B cell (primary cell): ENCODE results near the gene TTYH1. TPM values are rescaled to one million over a fixed set of nuclear protein-coding genes. Genes with fewer than 3 reads are reported as not detected.
A peak's percentile ranks its signal among the peaks of the same experiment; 100 is the strongest.

Experiments
- ATAC-seq: fragments of 200-7000 bp; cut with Tn5 transposase; one replicate; pipeline ENCODE4 v1.10.0; 2021; ENCODE audit warnings: low read depth, mild to moderate bottlenecking, moderate number of reproducible peaks, moderate library complexity
- CTCF ChIA-PET: fragments of 350-600 bp; sonication (Branson Sonifier 250); formaldehyde crosslinking; loops from one replicate; lab custom pipeline; 2021; ENCODE audit warnings: antibody characterized with exemption, inconsistent platforms; lab: Charles Lee
- POLR2A ChIA-PET: fragments of 350-600 bp; sonication (Branson Sonifier 250); formaldehyde crosslinking; loops from one replicate; lab custom pipeline; 2021; ENCODE audit warnings: antibody characterized with exemption; lab: Charles Lee
- DNase-seq: peaks from one replicate; pipeline ENCODE4 v3.0.0; 2013
- H2AFZ ChIP-seq: 2 replicates; pipeline ENCODE4 v1.6.1; 2012; ENCODE audit warnings: mild to moderate bottlenecking, low read depth, low read length; ENCODE audit not compliant: insufficient read depth, poor library complexity, severe bottlenecking
- H3K27ac ChIP-seq, 2 donors: 1 replicate in 1 of 2; 2 replicates in 1 of 2; pipeline ENCODE4 v1.5.1; 2012 to 2013; ENCODE audit warnings: low read length in 2 of 2, mild to moderate bottlenecking in 2 of 2, moderate library complexity in 1 of 2
- H3K27me3 ChIP-seq, 4 experiments: fragments of 200-600 bp in 1 of 4; sonication (generic) in 1 of 4; replicated peaks in 1 of 4; 1 replicate in 2 of 4; 2 replicates in 2 of 4; pipeline versions ENCODE4 v1.6.1 to v1.7.0; 2013 to 2016; ENCODE audit warnings: low read length in 3 of 4, mild to moderate bottlenecking in 2 of 4, mixed read lengths in 1 of 4, moderate library complexity in 1 of 4; ENCODE audit not compliant: insufficient read depth in 4 of 4, control insufficient read depth in 3 of 4; ENCODE audit errors: control extremely low read depth in 1 of 4
- H3K36me3 ChIP-seq, 2 experiments: replicated peaks in 1 of 2; 1 replicate in 1 of 2; 2 replicates in 1 of 2; pipeline versions ENCODE4 v1.6.1 to v1.7.1; 2013; ENCODE audit warnings: low read length in 1 of 2; ENCODE audit not compliant: insufficient read depth in 2 of 2, control insufficient read depth in 1 of 2; ENCODE audit errors: control extremely low read depth in 1 of 2, extremely low read depth in 1 of 2
- H3K4me1 ChIP-seq, 2 donors: fragments of 200-600 bp in 1 of 2; sonication (generic) in 1 of 2; 1 replicate in 1 of 2; 2 replicates in 1 of 2; pipeline versions ENCODE4 v1.5.1 to v1.6.1; 2013 to 2017; ENCODE audit warnings: low read length in 2 of 2; ENCODE audit not compliant: control insufficient read depth in 2 of 2, insufficient read depth in 2 of 2
- H3K4me2 ChIP-seq: replicated peaks from 2 replicates; pipeline ENCODE3; 2012; ENCODE audit warnings: mild to moderate bottlenecking, low read depth, low read length; ENCODE audit not compliant: poor library complexity, severe bottlenecking
- H3K4me3 ChIP-seq, 5 experiments: fragments of 200-600 bp in 1 of 5; sonication (generic) in 1 of 5; 1 replicate in 3 of 5; 2 replicates in 2 of 5; pipeline versions ENCODE4 v1.5.1 to v1.7.0; 2011 to 2016; ENCODE audit warnings: low read length in 4 of 5, mild to moderate bottlenecking in 4 of 5, low read depth in 2 of 5, control low read depth in 1 of 5, moderate library complexity in 1 of 5; ENCODE audit not compliant: insufficient read depth in 1 of 5; ENCODE audit errors: control extremely low read depth in 1 of 5, extremely low read depth in 1 of 5
- H3K79me2 ChIP-seq: fragments of 200-600 bp; sonication (generic); one replicate; pipeline ENCODE4 v1.6.0; 2016; ENCODE audit warnings: low read length; ENCODE audit not compliant: control insufficient read depth, insufficient read depth
- H3K9ac ChIP-seq: fragments of 200-600 bp; sonication (generic); 2 replicates; pipeline ENCODE4 v1.6.1; 2017; ENCODE audit warnings: mild to moderate bottlenecking, low read length, moderate library complexity
- H3K9me3 ChIP-seq, 3 donors: one replicate each; pipeline versions ENCODE4 v1.6.1 to v1.7.1; 2013; ENCODE audit warnings: low read length in 2 of 3; ENCODE audit not compliant: control insufficient read depth in 2 of 3, insufficient read depth in 1 of 3; ENCODE audit errors: control extremely low read depth in 1 of 3
- H4K20me1 ChIP-seq: 2 replicates; pipeline ENCODE4 v1.6.0; 2012; ENCODE audit warnings: mild to moderate bottlenecking, low read length; ENCODE audit not compliant: insufficient read depth, control insufficient read depth, poor library complexity, severe bottlenecking
- H3K27ac Mint-ChIP-seq: one replicate; pipeline ENCODE4 v1.8.0; 2021; ENCODE audit warnings: mixed read lengths
- H3K27me3 Mint-ChIP-seq: one replicate; pipeline ENCODE4 v1.8.0; 2021; ENCODE audit warnings: mixed read lengths
- H3K4me1 Mint-ChIP-seq: one replicate; pipeline ENCODE4 v1.8.0; 2021; ENCODE audit warnings: mixed read lengths
- H3K4me3 Mint-ChIP-seq: one replicate; pipeline ENCODE4 v1.8.0; 2021; ENCODE audit warnings: mixed read lengths
- H3K9me3 Mint-ChIP-seq: one replicate; pipeline ENCODE4 v1.8.0; 2022; ENCODE audit warnings: mixed read lengths; ENCODE audit not compliant: insufficient read depth
- CTCF ChIP-seq: fragments of 200-600 bp; IDR thresholded peaks from one replicate; pipeline ENCODE4 v1.8.0; 2022; ENCODE audit warnings: antibody characterized with exemption, mild to moderate bottlenecking
- EZH2 ChIP-seq: IDR thresholded peaks from 2 replicates; pipeline ENCODE4 v1.6.1; 2012; ENCODE audit warnings: borderline replicate concordance, low read depth, mild to moderate bottlenecking, moderate library complexity, low read length; ENCODE audit not compliant: insufficient read depth, poor library complexity, severe bottlenecking
- WGBS: methylation state at CpG from one replicate; pipeline ENCODE4 v1.1.5; 2013; ENCODE audit warnings: missing lambda C conversion rate; ENCODE audit not compliant: insufficient coverage; 5-methylcytosine and 5-hydroxymethylcytosine counted together
- intact Hi-C: fragments of 100-400 bp; cut with micrococcal nuclease; formaldehyde crosslinking; loops from one replicate; pipeline ENCODE4 v1.10.0; 2022
- polyA plus RNA-seq: library from polyadenylated mRNA; depleted of rRNA; stranded (reverse); fragments of >200 nt; gene quantifications from 2 replicates; pipeline ENCODE4 v1.2.3, GENCODE V29; 2012
- total RNA-seq, 2 donors: library from RNA; stranded (reverse); fragments of 120-200 nt in 1 of 2; gene quantifications; 1 replicate in 1 of 2; 2 replicates in 1 of 2; pipeline versions ENCODE4 v1.2.3 to v1.2.4, GENCODE V29; 2013 to 2022

TTYH1 gene
- total and polyA plus RNA-seq, 2 donors (not counting 1 experiment from before 2014, with no cell fraction given): not detected

- no peak overlapping the region for H3K9ac ChIP-seq
- H3K27me3 ChIP-seq: peaks cover 0 to 36% (median 10%) of the 10 kb centered on the region in 4 experiments
- peaks cover 0 to 5% (median 0%) of the 10 kb centered on the region in 3 donors for H3K9me3 ChIP-seq
- Mint-ChIP-seq H3K27ac (no peak overlapping the region), H3K9me3 (no peaks in the 10 kb centered on the region), H3K4me1 (peaks cover 6% of the 10 kb centered on the region), H3K4me3 (no peak overlapping the region), H3K27me3 (peaks cover 20% of the 10 kb centered on the region)
- intact Hi-C loops: no loop called here
- H3K79me2 ChIP-seq: peaks cover 5% of the 10 kb centered on the region
- ChIA-PET CTCF (no interaction called here), POLR2A (interaction anchor here (0.5 kb wide), 1 partner anchor 189 kb away, joined by 3 read pairs; no protein-coding TSS in a partner anchor)
- peaks cover 14 to 16% of the 10 kb centered on the region in 2 donors for H3K4me1 ChIP-seq
- ATAC-seq: no peak
- no peak for DNase-seq
- WGBS: 75% methylated on average over 7 of the region's 8 CpGs
- H3K36me3 ChIP-seq: no peaks in the 10 kb centered on the region
- no peaks in the 10 kb centered on the region for H4K20me1 ChIP-seq
- H3K27ac ChIP-seq: no peak overlapping the region
- H3K4me2 ChIP-seq: no peak overlapping the region
- H3K4me3 ChIP-seq: no peak overlapping the region
- H2AFZ ChIP-seq: no peak overlapping the region
- no peak for TF ChIP-seq CTCF
- no peak for TF ChIP-seq EZH2
Measured at GRCh38 chr19:54429176-54429495, 13.9 kb downstream of the TTYH1 start.

- DNase-seq (no peak), ATAC-seq (no peak)
- peak overlapping the region; percentile 7 for H3K4me3 Mint-ChIP-seq
- intact Hi-C loops: no loop called here
- Histone ChIP-seq H4K20me1 (no peaks in the 10 kb centered on the region), H3K27me3 (peaks cover 0 to 31% (median 10%) of the 10 kb centered on the region in 4 experiments), H3K79me2 (peaks cover 5% of the 10 kb centered on the region), H3K9me3 (peaks cover 0 to 3% (median 0%) of the 10 kb centered on the region in 3 donors), H2AFZ (no peak overlapping the region), H3K4me1 (peaks cover 14 to 22% of the 10 kb centered on the region in 2 donors), H3K9ac (no peak overlapping the region), H3K4me2 (peak overlapping the region; percentile 62), H3K36me3 (no peaks in the 10 kb centered on the region), H3K4me3 (no peak overlapping the region), H3K27ac (no peak overlapping the region)
- H3K27me3 Mint-ChIP-seq: peaks cover 20% of the 10 kb centered on the region
- no peak overlapping the region for H3K27ac Mint-ChIP-seq
- H3K4me1 Mint-ChIP-seq: peaks cover 6% of the 10 kb centered on the region
- TF ChIP-seq CTCF: no peak
- TF ChIP-seq EZH2: no peak
- WGBS: 70% methylated on average over 8 of the region's 13 CpGs
- ChIA-PET POLR2A (interaction anchor here (0.5 kb wide), 1 partner anchor 188 kb away, joined by 3 read pairs; no protein-coding TSS in a partner anchor), CTCF (interaction anchor here (0.6 kb wide), 1 partner anchor 164 kb away, joined by 3 read pairs; no protein-coding TSS in a partner anchor)
- H3K9me3 Mint-ChIP-seq: no peaks in the 10 kb centered on the region
Measured at GRCh38 chr19:54429545-54430227, 14.4 kb downstream of the TTYH1 start.
